ENCODE results near the gene GRK5. TPM values are rescaled to one million over a fixed set of nuclear protein-coding genes. Genes with fewer than 3 reads are reported as not detected.
A peak's percentile ranks its signal among the peaks of the same experiment; 100 is the strongest.

Gene GRK5
- total and polyA plus RNA-seq, 4 donors, result 73.8 to 112 (median 101) TPM

DNA sequence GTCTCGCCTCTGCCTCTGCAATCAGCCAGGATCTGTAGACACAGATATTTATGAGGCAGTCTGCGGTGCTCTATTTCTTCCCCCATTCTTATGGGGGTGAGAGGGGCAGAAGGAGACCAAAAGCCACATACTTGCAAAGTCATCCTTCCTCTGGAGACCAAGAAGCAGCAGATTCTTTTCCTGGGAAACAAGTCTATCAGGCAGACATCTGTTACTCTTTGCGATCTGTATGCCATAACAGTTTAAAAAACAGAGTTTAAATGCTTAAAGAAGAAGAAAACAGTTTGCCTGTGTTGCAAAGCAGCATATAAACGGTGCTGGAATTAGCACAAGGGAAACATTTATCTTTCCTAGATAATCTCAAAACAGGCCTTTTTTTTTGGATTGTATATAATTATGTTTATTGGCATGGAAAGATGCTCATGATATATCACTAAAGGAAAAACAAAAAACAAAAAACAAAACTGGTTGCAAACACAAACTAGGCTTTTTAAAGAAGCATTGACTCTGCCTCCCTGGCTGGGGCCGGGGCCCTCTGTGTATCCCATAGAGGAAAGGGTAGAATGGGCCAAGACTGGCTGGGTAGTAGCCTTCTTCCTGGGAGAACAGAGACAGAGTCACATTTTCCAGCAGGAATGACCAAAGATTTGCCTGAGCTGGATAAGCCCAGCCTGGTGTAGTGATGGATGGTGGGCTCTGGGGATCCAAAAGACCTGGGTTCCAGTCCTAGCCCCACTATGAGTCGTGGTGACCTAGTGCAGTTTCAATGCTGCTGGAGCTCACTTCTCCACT, 284.8 kb downstream of the GRK5 start:
- DNase-seq (no peak), ATAC-seq (ENCODE audit: low FRiP score) (no peak)
- Histone ChIP-seq H3K9me3 (ENCODE audit: control insufficient read depth, low read length) (no peaks in the 10 kb centered on the region), H3K4me3 (ENCODE audit: low read length in 2 of 2) (no peak overlapping the region), H3K36me3 (ENCODE audit: control insufficient read depth in 1 of 2, insufficient read depth in 2 of 2, low read length in 1 of 2) (no peaks in the 10 kb centered on the region), H3K27ac (ENCODE audit: low read depth in 1 of 2, low read length in 2 of 2) (no peak overlapping the region), H3K27me3 (ENCODE audit: control insufficient read depth in 1 of 2, insufficient read depth in 2 of 2, low read length in 1 of 2) (no peaks in the 10 kb centered on the region), H3K4me1 (ENCODE audit: control insufficient read depth in 1 of 2, insufficient read depth in 2 of 2, low read length in 2 of 2) (no peaks in the 10 kb centered on the region)
- intact Hi-C loops (cut with DNase I), result loop anchor here in 1 of 2 donors (5.0 kb wide), 1 partner anchor 295 kb away; no protein-coding TSS in a partner anchor
- WGBS, 2 donors, result 76 to 79% methylated on average over 6 of the region's 6 CpGs

DNA sequence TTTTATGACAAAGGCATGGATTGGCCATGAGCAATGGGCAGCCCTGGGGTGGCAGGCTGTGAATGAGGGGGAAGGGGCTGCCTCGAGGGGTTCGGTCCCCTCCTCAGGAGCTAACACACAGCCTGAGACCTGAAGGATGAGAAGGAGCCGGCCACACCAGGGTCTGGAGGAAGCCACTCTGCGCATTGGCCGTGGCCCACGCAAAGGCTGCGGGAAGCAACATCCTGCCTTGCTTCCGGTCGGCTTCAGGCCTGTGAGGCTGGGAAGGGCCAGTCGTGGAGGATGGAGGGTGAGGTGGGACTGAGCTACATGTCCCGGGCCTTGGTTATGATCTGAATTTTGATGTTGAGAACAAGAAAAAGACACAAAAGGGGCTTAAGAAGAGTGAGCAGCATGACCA, 285.8 kb downstream of the GRK5 start:
- Histone ChIP-seq H3K27me3 (ENCODE audit: control insufficient read depth in 1 of 2, insufficient read depth in 2 of 2, low read length in 1 of 2) (no peaks in the 10 kb centered on the region), H3K27ac (ENCODE audit: low read depth in 1 of 2, low read length in 2 of 2) (no peak overlapping the region), H3K4me3 (ENCODE audit: low read length in 2 of 2) (no peak overlapping the region), H3K36me3 (ENCODE audit: control insufficient read depth in 1 of 2, insufficient read depth in 2 of 2, low read length in 1 of 2) (no peaks in the 10 kb centered on the region), H3K4me1 (ENCODE audit: control insufficient read depth in 1 of 2, insufficient read depth in 2 of 2, low read length in 2 of 2) (no peaks in the 10 kb centered on the region), H3K9me3 (ENCODE audit: control insufficient read depth, low read length) (no peaks in the 10 kb centered on the region)
- intact Hi-C loops (cut with DNase I), result loop anchor here in 1 of 2 donors (5.0 kb wide), 1 partner anchor 296 kb away; no protein-coding TSS in a partner anchor
- no peak for ATAC-seq (ENCODE audit: low FRiP score)
- 92 to 93% methylated on average over 11 of the region's 11 CpGs for WGBS, 2 donors
- no peak for DNase-seq

DNA sequence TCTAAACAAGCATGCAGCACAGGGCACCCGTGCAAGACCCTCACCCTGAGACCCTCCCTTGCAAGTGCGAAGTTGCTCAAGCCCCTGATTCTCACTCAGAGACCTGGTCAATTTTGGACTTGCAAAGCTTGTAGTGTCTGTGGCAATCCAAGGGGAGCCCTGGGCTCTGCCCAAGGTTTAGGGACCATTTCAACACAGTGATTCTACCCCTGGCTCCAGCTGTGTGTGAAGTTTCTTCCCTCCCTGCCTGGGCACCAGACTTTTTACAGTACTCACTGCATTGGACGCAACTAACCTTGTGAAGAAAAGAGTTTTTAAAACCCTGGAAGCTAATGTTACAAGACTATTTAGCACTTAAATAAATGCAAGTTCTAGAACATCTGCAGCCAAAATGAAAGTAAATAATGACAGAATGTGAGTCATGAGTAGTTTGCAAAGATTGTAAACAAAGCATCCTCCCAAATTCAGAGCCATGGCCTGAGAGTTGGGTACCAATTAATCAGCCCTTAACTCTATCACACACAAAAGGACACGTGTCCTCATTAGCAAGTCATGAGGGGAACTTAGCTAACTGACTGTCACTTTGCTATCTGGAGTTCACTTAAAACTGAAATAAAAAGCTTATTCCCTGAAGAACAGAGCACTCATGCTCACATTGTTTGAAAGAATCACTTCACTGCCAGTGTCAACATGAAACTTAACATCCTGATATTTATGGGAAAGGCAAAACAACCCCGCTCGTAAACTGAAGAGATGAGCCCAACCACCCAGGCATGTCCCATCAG, 287.1 kb downstream of the GRK5 start:
- Histone ChIP-seq H3K36me3 (ENCODE audit: control insufficient read depth in 1 of 2, insufficient read depth in 2 of 2, low read length in 1 of 2) (no peaks in the 10 kb centered on the region), H3K27me3 (ENCODE audit: control insufficient read depth in 1 of 2, insufficient read depth in 2 of 2, low read length in 1 of 2) (no peaks in the 10 kb centered on the region), H3K9me3 (ENCODE audit: control insufficient read depth, low read length) (no peaks in the 10 kb centered on the region), H3K4me1 (ENCODE audit: control insufficient read depth in 1 of 2, insufficient read depth in 2 of 2, low read length in 2 of 2) (no peaks in the 10 kb centered on the region), H3K4me3 (ENCODE audit: low read length in 2 of 2) (no peak overlapping the region), H3K27ac (ENCODE audit: low read depth in 1 of 2, low read length in 2 of 2) (no peak overlapping the region)
- 42 to 46% methylated on average over 6 of the region's 6 CpGs for WGBS, 2 donors
- intact Hi-C loops (cut with DNase I), result loop anchor here in 1 of 2 donors (5.0 kb wide), 1 partner anchor 297 kb away; no protein-coding TSS in a partner anchor
- DNase-seq, result no peak
- peak; percentile 20 for ATAC-seq (ENCODE audit: low FRiP score)

DNA sequence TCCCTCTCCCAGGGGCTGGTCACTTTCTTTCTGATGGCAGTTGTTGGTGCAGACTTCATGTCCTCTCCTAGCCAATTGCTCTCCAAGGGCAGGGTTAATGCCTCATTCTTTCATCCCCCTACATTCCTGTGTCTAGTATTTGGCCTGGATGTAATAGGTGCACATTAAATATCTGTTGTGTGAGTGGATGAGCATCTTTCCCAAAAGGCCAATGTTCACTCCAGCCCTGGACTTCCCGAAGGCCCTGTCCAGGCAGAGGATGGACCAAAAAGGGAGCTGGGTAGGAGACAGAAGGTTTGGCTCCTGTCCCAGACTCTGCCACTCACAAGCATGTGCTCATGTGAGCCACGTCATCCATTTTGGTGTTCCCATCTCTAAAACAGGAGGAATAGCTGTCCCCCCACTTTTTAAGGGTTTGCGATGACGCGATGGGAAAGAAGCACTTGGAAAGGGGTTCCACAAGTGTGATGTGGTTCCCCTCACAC, 287.7 kb downstream of the GRK5 start:
- H3K9me3 ChIP-seq (ENCODE audit: control insufficient read depth, low read length), result no peaks in the 10 kb centered on the region
- intact Hi-C loops (cut with DNase I), result no loop called here
- DNase-seq, result no peak
- H3K4me1 ChIP-seq (ENCODE audit: control insufficient read depth in 1 of 2, insufficient read depth in 2 of 2, low read length in 2 of 2), result no peaks in the 10 kb centered on the region
- ATAC-seq (ENCODE audit: low FRiP score), result no peak
- 84 to 88% methylated on average over 5 of the region's 5 CpGs for WGBS, 2 donors
- no peaks in the 10 kb centered on the region for H3K27me3 ChIP-seq (ENCODE audit: control insufficient read depth in 1 of 2, insufficient read depth in 2 of 2, low read length in 1 of 2)
- H3K27ac ChIP-seq (ENCODE audit: low read depth in 1 of 2, low read length in 2 of 2), result no peak overlapping the region
- no peaks in the 10 kb centered on the region for H3K36me3 ChIP-seq (ENCODE audit: control insufficient read depth in 1 of 2, insufficient read depth in 2 of 2, low read length in 1 of 2)
- no peak overlapping the region for H3K4me3 ChIP-seq (ENCODE audit: low read length in 2 of 2)

DNA sequence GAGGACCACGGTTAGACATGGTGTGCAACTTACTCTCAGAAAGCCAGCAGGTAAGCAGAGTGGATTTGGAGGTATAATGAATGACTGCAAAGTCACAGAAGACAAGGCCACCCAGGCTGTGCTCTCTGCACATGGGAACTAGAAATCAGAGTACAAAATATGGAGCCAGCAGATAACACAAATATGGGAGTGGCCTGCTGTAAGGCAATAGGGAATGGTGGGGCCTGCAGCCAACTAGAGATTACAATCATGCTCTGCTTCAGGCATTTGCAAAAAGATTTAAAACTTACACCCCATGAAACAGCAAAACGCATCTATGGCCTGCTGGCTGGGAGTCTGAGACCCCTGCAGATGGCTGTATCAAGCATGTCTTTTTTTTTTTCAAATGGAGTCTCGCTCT, 288.2 kb downstream of the GRK5 start:
- WGBS, 2 donors, result 95 to 99% methylated on average over 3 of the region's 3 CpGs
- Histone ChIP-seq H3K9me3 (ENCODE audit: control insufficient read depth, low read length) (no peaks in the 10 kb centered on the region), H3K36me3 (ENCODE audit: control insufficient read depth in 1 of 2, insufficient read depth in 2 of 2, low read length in 1 of 2) (no peaks in the 10 kb centered on the region), H3K27me3 (ENCODE audit: control insufficient read depth in 1 of 2, insufficient read depth in 2 of 2, low read length in 1 of 2) (no peaks in the 10 kb centered on the region), H3K4me1 (ENCODE audit: control insufficient read depth in 1 of 2, insufficient read depth in 2 of 2, low read length in 2 of 2) (no peaks in the 10 kb centered on the region), H3K4me3 (ENCODE audit: low read length in 2 of 2) (no peak overlapping the region), H3K27ac (ENCODE audit: low read depth in 1 of 2, low read length in 2 of 2) (no peak overlapping the region)
- no peak for ATAC-seq (ENCODE audit: low FRiP score)
- no peak for DNase-seq
- intact Hi-C loops (cut with DNase I), result no loop called here

DNA sequence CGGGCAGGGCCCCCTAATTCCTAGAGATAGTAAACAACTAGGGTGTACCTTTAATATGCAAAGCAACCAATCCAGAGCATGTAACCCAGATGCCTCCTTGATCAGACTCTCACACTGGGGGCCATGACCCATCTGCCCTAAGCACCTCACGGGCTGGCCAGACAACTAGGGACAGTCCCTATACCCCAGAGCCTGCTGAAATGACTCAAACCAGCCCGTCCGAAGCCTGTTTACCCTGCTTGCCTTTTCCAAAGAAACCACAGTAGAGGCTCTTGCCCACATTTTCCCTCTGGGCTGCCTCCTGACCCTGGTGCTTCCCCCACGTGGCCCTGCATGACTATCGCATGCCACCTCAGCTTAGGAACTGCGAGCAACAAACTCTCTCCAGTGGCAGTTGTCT, 288.9 kb downstream of the GRK5 start:
- Histone ChIP-seq H3K4me3 (ENCODE audit: low read length in 2 of 2) (no peak overlapping the region), H3K4me1 (ENCODE audit: control insufficient read depth in 1 of 2, insufficient read depth in 2 of 2, low read length in 2 of 2) (no peaks in the 10 kb centered on the region), H3K36me3 (ENCODE audit: control insufficient read depth in 1 of 2, insufficient read depth in 2 of 2, low read length in 1 of 2) (no peaks in the 10 kb centered on the region), H3K27ac (ENCODE audit: low read depth in 1 of 2, low read length in 2 of 2) (no peak overlapping the region), H3K9me3 (ENCODE audit: control insufficient read depth, low read length) (no peaks in the 10 kb centered on the region), H3K27me3 (ENCODE audit: control insufficient read depth in 1 of 2, insufficient read depth in 2 of 2, low read length in 1 of 2) (no peaks in the 10 kb centered on the region)
- whole genome bisulfite sequencing, 2 donors, result 89 to 92% methylated on average over 7 of the region's 7 CpGs
- intact Hi-C loops (cut with DNase I), result no loop called here
- DNase-seq (no peak), ATAC-seq (ENCODE audit: low FRiP score) (no peak)

- H3K4me1 ChIP-seq (ENCODE audit: control insufficient read depth in 1 of 2, insufficient read depth in 2 of 2, low read length in 2 of 2), result no peaks in the 10 kb centered on the region
- no peaks in the 10 kb centered on the region for H3K9me3 ChIP-seq (ENCODE audit: control insufficient read depth, low read length)
- no peak overlapping the region for H3K27ac ChIP-seq (ENCODE audit: low read depth in 1 of 2, low read length in 2 of 2)
- ATAC-seq (ENCODE audit: low FRiP score) (no peak), DNase-seq (no peak)
- intact Hi-C loops (cut with DNase I), result no loop called here
- H3K27me3 ChIP-seq (ENCODE audit: control insufficient read depth in 1 of 2, insufficient read depth in 2 of 2, low read length in 1 of 2), result no peaks in the 10 kb centered on the region
- 93 to 95% methylated on average over 9 of the region's 9 CpGs for WGBS, 2 donors
- H3K36me3 ChIP-seq (ENCODE audit: control insufficient read depth in 1 of 2, insufficient read depth in 2 of 2, low read length in 1 of 2), result no peaks in the 10 kb centered on the region
- no peak overlapping the region for H3K4me3 ChIP-seq (ENCODE audit: low read length in 2 of 2)
Observed at GRCh38 chr10:119497243-119497642, 289.9 kb downstream of the GRK5 start.

DNA sequence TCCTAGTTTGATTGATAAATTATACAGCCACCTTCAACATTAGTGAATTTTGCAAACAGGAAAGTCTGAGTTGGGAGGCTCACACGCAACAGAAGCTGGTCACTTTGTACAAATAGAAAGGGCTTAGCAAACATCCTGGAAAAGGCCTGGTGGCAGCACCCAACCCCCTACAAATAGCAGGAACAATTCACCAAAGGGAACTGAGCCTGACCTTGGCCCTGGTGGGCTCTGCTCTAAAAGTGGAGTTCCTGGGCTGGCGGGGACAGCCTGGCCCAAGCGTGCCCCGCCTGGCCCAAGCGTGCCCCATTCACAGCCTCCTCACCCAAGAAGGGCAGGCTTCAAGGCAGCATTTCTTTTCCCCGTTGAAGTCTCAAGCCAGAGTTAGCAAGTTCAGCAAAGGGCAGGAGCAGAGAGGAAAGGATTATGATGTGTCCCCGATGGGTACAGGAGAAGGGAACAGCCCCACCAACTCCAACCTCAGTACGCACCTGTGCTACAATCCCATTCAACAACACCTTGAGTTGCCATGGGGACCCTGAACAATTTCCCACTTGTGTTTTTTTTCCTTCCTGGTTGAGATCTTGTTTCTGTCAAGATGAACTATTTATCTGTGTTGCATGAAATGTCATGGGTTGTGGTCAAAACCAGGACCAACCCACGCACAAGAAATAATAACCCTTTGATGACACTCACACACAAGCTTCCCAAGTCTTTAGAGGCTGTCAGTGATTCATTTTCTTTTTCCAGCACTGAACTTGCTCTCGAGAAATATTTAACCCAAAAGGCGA, 291.7 kb downstream of the GRK5 start:
- no peak overlapping the region for H3K4me3 ChIP-seq (ENCODE audit: low read length in 2 of 2)
- WGBS, 2 donors, result 91 to 93% methylated on average over 11 of the region's 11 CpGs
- no peak for DNase-seq
- no peak for ATAC-seq (ENCODE audit: low FRiP score)
- intact Hi-C loops (cut with DNase I), result no loop called here
- no peaks in the 10 kb centered on the region for H3K4me1 ChIP-seq (ENCODE audit: control insufficient read depth in 1 of 2, insufficient read depth in 2 of 2, low read length in 2 of 2)
- H3K9me3 ChIP-seq (ENCODE audit: control insufficient read depth, low read length), result no peaks in the 10 kb centered on the region
- H3K27ac ChIP-seq (ENCODE audit: low read depth in 1 of 2, low read length in 2 of 2), result no peak overlapping the region
- no peaks in the 10 kb centered on the region for H3K36me3 ChIP-seq (ENCODE audit: control insufficient read depth in 1 of 2, insufficient read depth in 2 of 2, low read length in 1 of 2)
- no peaks in the 10 kb centered on the region for H3K27me3 ChIP-seq (ENCODE audit: control insufficient read depth in 1 of 2, insufficient read depth in 2 of 2, low read length in 1 of 2)

All from aorta (tissue), 5 donors.